Loucy (cell line): ENCODE measurements around the gene AGAP3.

Experiments used
- H2AFZ ChIP-seq: fragments of 200-600 bp; sonication (generic); 2 replicates; pipeline ENCODE4 v1.6.0; 2016; ENCODE audit warnings: antibody characterized with exemption, mild to moderate bottlenecking, low read length, moderate library complexity
- H3F3A ChIP-seq: fragments of 200-600 bp; 2 replicates; pipeline ENCODE4 v1.6.0; 2016; ENCODE audit warnings: antibody characterized with exemption, low read depth, mild to moderate bottlenecking
- H3K27me3 ChIP-seq: fragments of 200-600 bp; sonication (generic); 2 replicates; pipeline ENCODE4 v1.6.1; 2014; ENCODE audit warnings: low read length, mild to moderate bottlenecking; ENCODE audit not compliant: insufficient read depth, poor library complexity, severe bottlenecking
- H3K36me3 ChIP-seq: fragments of 200-600 bp; sonication (generic); 2 replicates; pipeline ENCODE4 v1.6.1; 2016; ENCODE audit warnings: low read length; ENCODE audit not compliant: insufficient read depth
- H3K4me1 ChIP-seq: fragments of 200-600 bp; sonication (generic); 2 replicates; pipeline ENCODE4 v1.5.1; 2014; ENCODE audit warnings: low read length, mild to moderate bottlenecking; ENCODE audit not compliant: insufficient read depth, poor library complexity, severe bottlenecking
- H3K4me2 ChIP-seq: fragments of 200-600 bp; sonication (generic); 2 replicates; pipeline ENCODE4 v1.6.0; 2014; ENCODE audit warnings: antibody characterized with exemption, low read length, low read depth, mild to moderate bottlenecking; ENCODE audit not compliant: poor library complexity, severe bottlenecking
- H3K4me3 ChIP-seq: fragments of 200-600 bp; sonication (generic); 2 replicates; pipeline ENCODE4 v1.5.1; 2014; ENCODE audit warnings: low read length, mild to moderate bottlenecking, mixed read lengths; ENCODE audit not compliant: poor library complexity, severe bottlenecking
- H3K79me2 ChIP-seq: fragments of 200-600 bp; sonication (generic); 2 replicates; pipeline ENCODE4 v1.6.1; 2014; ENCODE audit warnings: low read length; ENCODE audit not compliant: insufficient read depth
- H3K9ac ChIP-seq: fragments of 200-600 bp; sonication (generic); 2 replicates; pipeline ENCODE4 v1.6.0; 2014; ENCODE audit warnings: mild to moderate bottlenecking, low read depth, low read length, moderate library complexity; ENCODE audit not compliant: poor library complexity, severe bottlenecking
- H3K9me2 ChIP-seq: fragments of 200-600 bp; sonication (generic); replicated peaks from 2 replicates; pipeline ENCODE4 v1.6.1; 2016; ENCODE audit warnings: low read depth, low read length, mixed read lengths
- H3K9me3 ChIP-seq: fragments of 200-600 bp; sonication (generic); 2 replicates; pipeline ENCODE4 v1.6.1; 2014; ENCODE audit warnings: mild to moderate bottlenecking, antibody characterized with exemption, low read length, low read depth; ENCODE audit not compliant: insufficient read depth
- H4K20me1 ChIP-seq: fragments of 200-600 bp; sonication (generic); 2 replicates; pipeline ENCODE4 v1.6.0; 2014; ENCODE audit warnings: antibody characterized with exemption, low read length, mild to moderate bottlenecking; ENCODE audit not compliant: insufficient read depth, poor library complexity, severe bottlenecking
- CTCF ChIP-seq: fragments of 200-600 bp; sonication (generic); conservative IDR thresholded peaks from 2 replicates; pipeline ENCODE4 v1.5.1; 2014; ENCODE audit warnings: mild to moderate bottlenecking, antibody characterized with exemption, low read length
- EZH2phosphoT487 ChIP-seq: fragments of 200-600 bp; IDR thresholded peaks from 2 replicates; pipeline ENCODE4 v1.6.1; 2018; ENCODE audit warnings: antibody characterized with exemption, mild to moderate bottlenecking, moderate library complexity, borderline replicate concordance

The AGAP3 gene

DNA sequence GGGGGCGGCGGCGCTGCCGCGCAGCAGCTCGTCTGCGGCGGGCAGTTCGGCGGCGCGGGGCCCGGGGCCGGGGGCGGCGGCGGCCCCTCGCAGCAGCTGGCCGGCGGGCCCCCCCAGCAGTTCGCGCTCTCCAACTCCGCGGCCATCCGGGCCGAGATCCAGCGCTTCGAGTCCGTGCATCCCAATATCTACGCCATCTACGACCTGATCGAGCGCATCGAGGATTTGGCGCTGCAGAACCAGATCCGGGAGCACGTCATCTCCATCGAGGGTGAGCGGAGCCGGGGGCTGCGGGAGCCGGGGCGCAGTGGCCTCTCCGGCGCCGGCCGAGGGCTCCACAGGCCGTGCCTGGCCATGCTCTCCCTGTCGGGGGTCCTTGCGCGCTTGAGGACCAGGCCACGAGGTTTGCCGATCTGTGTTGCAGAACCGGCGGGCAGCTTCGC is 548 bp downstream of the AGAP3 start:
- Histone ChIP-seq H3K9me2 (no peaks in the 10 kb centered on the region), H4K20me1 (peaks cover 37% of the 10 kb centered on the region), H3K4me2 (peak overlapping the region; percentile 98), H3K27me3 (no peaks in the 10 kb centered on the region), H3K79me2 (peaks cover 64% of the 10 kb centered on the region), H2AFZ (peak overlapping the region; percentile 93), H3K4me3 (peak overlapping the region; percentile 94), H3K36me3 (no peaks in the 10 kb centered on the region), H3F3A (no peaks in the 10 kb centered on the region), H3K9ac (peak overlapping the region; percentile 89), H3K9me3 (no peaks in the 10 kb centered on the region), H3K4me1 (peaks cover 44% of the 10 kb centered on the region)
- no peak for TF ChIP-seq EZH2phosphoT487
- TF ChIP-seq CTCF, result no peak

DNA sequence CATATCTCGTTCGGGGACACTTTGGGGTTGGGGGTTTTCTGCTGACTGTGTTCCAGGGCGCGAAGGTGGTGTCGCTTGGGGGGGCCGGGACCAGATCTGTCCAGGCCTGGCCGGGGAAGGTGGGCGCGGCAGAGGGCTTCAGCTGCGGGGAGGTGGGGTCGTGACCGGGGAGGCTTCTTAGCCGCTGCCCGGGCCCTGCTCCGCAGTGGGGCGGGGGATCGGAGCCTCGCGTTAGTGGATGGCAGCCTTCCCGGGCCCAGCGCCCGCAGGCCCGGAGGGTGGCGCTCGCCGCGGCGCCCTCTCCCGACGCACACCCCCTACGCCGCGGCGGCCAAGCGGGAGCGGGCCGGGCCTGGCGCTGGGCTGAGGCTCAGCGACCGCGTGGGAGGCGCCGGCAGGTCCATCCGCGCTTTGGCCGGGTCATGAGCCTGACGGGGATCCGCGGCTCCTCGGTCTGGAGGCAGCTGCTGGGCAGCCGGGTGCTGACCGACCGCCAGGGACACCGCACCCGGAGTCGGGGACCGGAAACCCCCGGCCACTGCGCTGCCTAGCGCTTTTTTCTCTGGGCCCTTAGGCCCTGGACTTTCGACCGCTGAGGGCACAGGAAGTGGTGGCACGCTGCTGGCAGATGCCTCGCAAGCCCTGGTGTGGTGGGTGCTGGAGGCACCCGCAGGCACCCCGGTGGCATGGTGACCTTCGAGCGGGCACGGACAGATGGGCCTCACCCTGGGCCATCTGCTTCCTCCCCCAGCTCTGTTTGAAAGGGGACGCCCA is 1.2 kb downstream of the AGAP3 start:
- Histone ChIP-seq H3K9ac (peak overlapping the region; percentile 89), H3K4me1 (peaks cover 39% of the 10 kb centered on the region), H3K4me2 (peak overlapping the region; percentile 98), H3K79me2 (peaks cover 64% of the 10 kb centered on the region), H3F3A (no peaks in the 10 kb centered on the region), H3K9me3 (no peaks in the 10 kb centered on the region), H3K4me3 (peak overlapping the region; percentile 94), H3K36me3 (no peaks in the 10 kb centered on the region), H2AFZ (peak overlapping the region; percentile 93), H3K9me2 (no peaks in the 10 kb centered on the region), H3K27me3 (no peaks in the 10 kb centered on the region), H4K20me1 (peaks cover 43% of the 10 kb centered on the region)
- TF ChIP-seq CTCF (peak; percentile 42), EZH2phosphoT487 (no peak)

- peaks cover 64% of the 10 kb centered on the region for H3K79me2 ChIP-seq
- no peaks in the 10 kb centered on the region for H3F3A ChIP-seq
- TF ChIP-seq EZH2phosphoT487 (no peak), CTCF (no peak)
- H2AFZ ChIP-seq, result no peak overlapping the region
- H3K9me2 ChIP-seq, result no peaks in the 10 kb centered on the region
- H4K20me1 ChIP-seq, result peaks cover 50% of the 10 kb centered on the region
- peaks cover 39% of the 10 kb centered on the region for H3K4me1 ChIP-seq
- no peaks in the 10 kb centered on the region for H3K9me3 ChIP-seq
- peak overlapping the region; percentile 98 for H3K4me2 ChIP-seq
- H3K27me3 ChIP-seq, result no peaks in the 10 kb centered on the region
- H3K9ac ChIP-seq, result peak overlapping the region; percentile 89
- H3K4me3 ChIP-seq, result peak overlapping the region; percentile 94
- H3K36me3 ChIP-seq, result no peaks in the 10 kb centered on the region
These were observed 2.0 kb downstream of the AGAP3 start for GRCh38 chr7:151088019-151088855.
